HG03066 (cell line): Measurements from ENCODE around the gene MSH5.

Source experiments
- ATAC-seq: cut with Tn5 transposase; IDR thresholded peaks from one replicate; pipeline ENCODE4 v1.9.1; 2021; ENCODE audit warnings: low read depth; ENCODE audit not compliant: unreplicated experiment

The MSH5 gene

GRCh38 chr6:31728767-31729514 lies 10.9 kb upstream of the MSH5 start, which contains the start of gene DDAH2:
Gene DDAH2, minus strand, starts transcription at chr6:31729299. Its CDS starts 138 bp downstream, at chr6:31729161.
- ATAC-seq, result no peak

- no peak for ATAC-seq
Observed at GRCh38 chr6:31729515-31729978, 10.3 kb upstream of the MSH5 start.

- ATAC-seq, result no peak
Observed at GRCh38 chr6:31729979-31730630, 9.7 kb upstream of the MSH5 start.

GRCh38 chr6:31730631-31731086 lies 9.1 kb upstream of the MSH5 start:
- ATAC-seq, result no peak

GRCh38 chr6:31732029-31732428 lies 7.8 kb upstream of the MSH5 start:
- ATAC-seq, result no peak

- ATAC-seq, result no peak
Observed at GRCh38 chr6:31733734-31734133, 6.1 kb upstream of the MSH5 start.

GRCh38 chr6:31734247-31734820 lies 5.5 kb upstream of the MSH5 start:
- no peak for ATAC-seq

- ATAC-seq, result no peak
Observed at GRCh38 chr6:31734821-31735406, 4.9 kb upstream of the MSH5 start.

GRCh38 chr6:31736021-31736767 lies 3.6 kb upstream of the MSH5 start, which contains the start of gene CLIC1:
Gene CLIC1, minus strand, starts transcription at chr6:31736530. Its CDS starts 230 bp downstream, at chr6:31736300.
- ATAC-seq, result no peak

- ATAC-seq, result no peak
Observed at GRCh38 chr6:31736768-31737314, 3.0 kb upstream of the MSH5 start.

- ATAC-seq, result no peak
Observed at GRCh38 chr6:31737315-31737990, 2.4 kb upstream of the MSH5 start.

- ATAC-seq, result no peak
Observed at GRCh38 chr6:31737991-31738979, 1.5 kb upstream of the MSH5 start.

- ATAC-seq, result no peak
Observed at GRCh38 chr6:31740397-31741223, 805 bp downstream of the MSH5 start.

GRCh38 chr6:31741815-31742214 lies 2.0 kb downstream of the MSH5 start:
- no peak for ATAC-seq

GRCh38 chr6:31742894-31743293 lies 3.1 kb downstream of the MSH5 start:
- no peak for ATAC-seq

- no peak for ATAC-seq
Observed at GRCh38 chr6:31744422-31744821, 4.6 kb downstream of the MSH5 start.

GRCh38 chr6:31749301-31750036 lies 9.7 kb downstream of the MSH5 start:
- no peak for ATAC-seq
